ENCODE measurements around the gene HJV.
A peak's percentile ranks its signal among the peaks of the same experiment; 100 is the strongest.

HJV gene

DNA sequence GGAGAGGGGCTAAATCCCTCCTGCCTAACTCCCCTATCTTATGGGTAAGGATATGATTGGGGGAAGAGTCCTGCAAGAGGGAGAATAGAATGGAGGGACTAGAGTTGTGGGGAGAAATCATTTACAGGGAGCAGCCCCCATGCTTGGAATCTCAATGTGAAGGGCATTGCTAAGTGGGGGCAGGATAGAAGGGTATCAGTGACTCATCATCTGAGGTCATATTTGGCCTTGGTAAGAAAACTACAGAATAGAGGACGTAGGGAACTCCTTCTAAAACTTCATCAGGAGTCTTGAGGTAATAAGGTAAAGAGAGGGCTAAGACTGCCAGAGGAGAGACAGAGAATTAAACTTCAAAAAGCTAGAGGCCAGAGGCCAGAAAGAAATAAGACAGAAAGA is 487 bp downstream of the HJV start:
- Histone ChIP-seq H3K4me1 (ENCODE audit: low read depth, poor library complexity, severe bottlenecking) (peaks cover 7% of the 10 kb centered on the region), H4K20me1 (ENCODE audit: insufficient read depth) (no peaks in the 10 kb centered on the region), H3K27me3 (ENCODE audit: insufficient read depth, low read depth) (no peaks in the 10 kb centered on the region), H3K27ac (no peak overlapping the region), H2AFZ (ENCODE audit: low read depth) (no peak overlapping the region), H3K4me3 (IDR thresholded peaks at IDR 0.05; ENCODE audit: insufficient read depth, low read depth, low read length) (no peak overlapping the region), H3K79me2 (ENCODE audit: insufficient read depth, low read depth) (no peaks in the 10 kb centered on the region), H3K4me2 (no peak overlapping the region), H3K9ac (no peak overlapping the region), H3K36me3 (ENCODE audit: insufficient read depth) (no peaks in the 10 kb centered on the region)
- TF ChIP-seq, protein P1, sequence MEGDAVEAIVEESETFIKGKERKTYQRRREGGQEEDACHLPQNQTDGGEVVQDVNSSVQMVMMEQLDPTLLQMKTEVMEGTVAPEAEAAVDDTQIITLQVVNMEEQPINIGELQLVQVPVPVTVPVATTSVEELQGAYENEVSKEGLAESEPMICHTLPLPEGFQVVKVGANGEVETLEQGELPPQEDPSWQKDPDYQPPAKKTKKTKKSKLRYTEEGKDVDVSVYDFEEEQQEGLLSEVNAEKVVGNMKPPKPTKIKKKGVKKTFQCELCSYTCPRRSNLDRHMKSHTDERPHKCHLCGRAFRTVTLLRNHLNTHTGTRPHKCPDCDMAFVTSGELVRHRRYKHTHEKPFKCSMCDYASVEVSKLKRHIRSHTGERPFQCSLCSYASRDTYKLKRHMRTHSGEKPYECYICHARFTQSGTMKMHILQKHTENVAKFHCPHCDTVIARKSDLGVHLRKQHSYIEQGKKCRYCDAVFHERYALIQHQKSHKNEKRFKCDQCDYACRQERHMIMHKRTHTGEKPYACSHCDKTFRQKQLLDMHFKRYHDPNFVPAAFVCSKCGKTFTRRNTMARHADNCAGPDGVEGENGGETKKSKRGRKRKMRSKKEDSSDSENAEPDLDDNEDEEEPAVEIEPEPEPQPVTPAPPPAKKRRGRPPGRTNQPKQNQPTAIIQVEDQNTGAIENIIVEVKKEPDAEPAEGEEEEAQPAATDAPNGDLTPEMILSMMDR (conservative IDR thresholded peaks at IDR 0.05; ENCODE audit: low read depth, low read length) = no peak

DNA sequence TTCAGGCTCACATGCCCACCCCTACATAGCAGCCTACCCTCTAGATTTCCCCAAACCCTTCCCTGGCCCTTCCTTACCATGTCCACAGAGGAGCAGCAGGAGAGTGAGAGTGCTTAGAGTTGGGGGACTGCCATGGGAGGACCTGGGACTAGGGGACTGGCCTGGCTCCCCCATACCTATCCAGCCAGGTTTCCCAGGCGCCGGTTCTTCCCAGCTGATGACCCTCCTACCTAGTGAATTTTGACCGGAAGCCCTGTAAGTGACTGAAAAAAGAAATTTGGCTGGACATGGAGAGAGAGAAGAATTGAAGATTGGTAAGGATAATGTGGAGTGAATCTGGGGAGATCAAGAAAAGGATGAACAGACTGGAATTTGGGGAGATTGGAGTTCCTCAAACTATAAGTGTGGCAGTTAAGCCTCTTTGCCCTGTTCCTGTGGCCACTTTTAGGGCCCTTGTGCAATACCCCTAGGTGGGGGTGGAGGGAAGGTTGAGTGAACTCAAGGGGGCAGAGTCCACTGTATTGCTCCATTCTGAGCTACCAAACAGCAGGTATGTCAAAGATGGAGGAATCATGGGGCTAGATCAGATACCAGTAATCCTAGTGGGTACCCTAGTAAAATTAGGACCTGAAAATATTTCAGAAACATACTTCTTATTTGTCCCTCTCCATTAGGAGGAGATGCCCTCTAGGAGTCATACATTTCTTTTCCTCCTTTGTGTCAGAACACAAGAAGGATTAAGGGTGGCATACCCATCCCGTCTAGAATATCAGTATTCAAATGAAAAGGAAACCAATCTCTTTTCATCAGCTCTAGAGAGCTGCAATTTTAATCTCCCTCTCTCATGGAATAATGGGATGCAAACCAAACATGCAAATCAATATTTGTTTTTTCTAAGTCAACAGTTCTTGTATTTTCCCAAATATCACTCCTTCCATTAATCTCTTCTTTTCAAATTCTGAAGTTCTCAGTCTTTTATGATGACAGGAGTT is 1.2 kb downstream of the HJV start:
- Histone ChIP-seq H3K36me3 (ENCODE audit: insufficient read depth) (no peaks in the 10 kb centered on the region), H2AFZ (ENCODE audit: low read depth) (no peak overlapping the region), H3K4me2 (no peak overlapping the region), H4K20me1 (ENCODE audit: insufficient read depth) (no peaks in the 10 kb centered on the region), H3K4me1 (ENCODE audit: low read depth, poor library complexity, severe bottlenecking) (peaks cover under 1% of the 10 kb centered on the region), H3K27ac (no peak overlapping the region), H3K27me3 (ENCODE audit: insufficient read depth, low read depth) (no peaks in the 10 kb centered on the region), H3K79me2 (ENCODE audit: insufficient read depth, low read depth) (no peaks in the 10 kb centered on the region), H3K4me3 (IDR thresholded peaks at IDR 0.05; ENCODE audit: insufficient read depth, low read depth, low read length) (no peak overlapping the region), H3K9ac (no peak overlapping the region)
- TF ChIP-seq, protein P1 (conservative IDR thresholded peaks at IDR 0.05; ENCODE audit: low read depth, low read length) = peak; percentile 30

DNA sequence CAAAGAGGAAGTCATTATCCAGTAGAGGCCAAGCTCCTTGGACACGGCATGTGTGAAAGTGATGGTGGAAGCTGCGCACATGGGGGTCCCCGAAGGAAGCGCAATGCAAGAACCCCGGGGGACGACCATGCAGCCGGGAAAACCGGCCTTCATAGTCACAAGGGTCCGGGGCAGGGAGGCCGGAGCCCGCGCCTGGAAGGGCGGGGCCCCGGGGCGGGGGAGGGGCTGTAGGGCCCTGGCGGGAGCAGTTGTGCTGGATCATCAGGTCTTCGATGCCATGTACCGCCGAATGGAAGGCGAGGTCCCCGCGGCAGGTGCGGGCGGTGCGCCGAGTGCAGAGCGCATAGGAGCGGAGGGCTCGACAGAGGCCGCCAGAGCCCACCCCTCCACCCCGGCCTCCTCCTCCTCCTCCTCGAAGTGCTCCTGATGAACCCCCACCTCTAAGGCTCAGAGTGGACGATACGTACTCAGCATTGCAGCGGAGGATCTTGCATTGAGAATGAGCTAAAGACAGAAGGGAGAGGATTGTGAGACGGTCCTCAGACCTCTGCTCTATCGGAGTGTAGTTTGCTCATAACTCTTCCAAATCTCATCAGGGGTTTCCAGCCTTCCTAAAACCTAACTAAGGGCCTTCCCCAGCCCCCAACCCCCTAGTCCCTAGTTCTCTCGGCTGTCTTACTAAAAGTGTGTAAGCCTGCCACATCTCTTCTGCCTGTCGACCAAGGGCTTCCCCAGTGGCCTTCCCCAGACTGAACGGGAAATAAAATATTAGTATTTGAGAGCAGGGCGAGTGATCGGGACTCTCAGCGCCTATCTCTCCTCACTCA is 2.1 kb downstream of the HJV start:
- Histone ChIP-seq H3K9ac (no peak overlapping the region), H3K79me2 (ENCODE audit: insufficient read depth, low read depth) (no peaks in the 10 kb centered on the region), H3K36me3 (ENCODE audit: insufficient read depth) (no peaks in the 10 kb centered on the region), H3K4me3 (IDR thresholded peaks at IDR 0.05; ENCODE audit: insufficient read depth, low read depth, low read length) (no peak overlapping the region), H3K27ac (no peak overlapping the region), H3K4me1 (ENCODE audit: low read depth, poor library complexity, severe bottlenecking) (no peaks in the 10 kb centered on the region), H2AFZ (ENCODE audit: low read depth) (no peak overlapping the region), H4K20me1 (ENCODE audit: insufficient read depth) (no peaks in the 10 kb centered on the region), H3K27me3 (ENCODE audit: insufficient read depth, low read depth) (no peaks in the 10 kb centered on the region), H3K4me2 (no peak overlapping the region)
- TF ChIP-seq, protein P1 (conservative IDR thresholded peaks at IDR 0.05; ENCODE audit: low read depth, low read length) = no peak

DNA sequence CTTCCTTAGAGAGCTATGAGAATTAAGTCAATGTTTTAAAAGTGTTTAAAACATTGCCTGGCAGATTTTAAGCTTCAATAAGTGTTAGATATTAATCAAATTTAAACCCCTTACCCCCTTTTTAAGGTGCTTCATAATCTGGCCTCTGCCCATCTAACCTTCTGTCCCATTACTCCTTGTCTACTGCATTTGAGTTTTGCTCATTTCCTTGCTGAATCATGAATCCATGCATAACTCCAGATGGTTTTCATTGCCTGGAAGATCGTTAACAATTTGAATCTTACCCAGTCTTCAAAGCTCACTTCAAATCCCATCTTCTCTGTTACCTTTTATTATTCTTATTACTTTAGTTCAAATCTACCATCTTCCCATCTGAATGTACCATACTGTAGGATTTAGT is 4.6 kb downstream of the HJV start:
- Histone ChIP-seq H3K27ac (no peak overlapping the region), H3K4me2 (no peak overlapping the region), H3K36me3 (ENCODE audit: insufficient read depth) (no peaks in the 10 kb centered on the region), H2AFZ (ENCODE audit: low read depth) (no peak overlapping the region), H3K79me2 (ENCODE audit: insufficient read depth, low read depth) (no peaks in the 10 kb centered on the region), H3K9ac (no peak overlapping the region), H3K27me3 (ENCODE audit: insufficient read depth, low read depth) (no peaks in the 10 kb centered on the region), H4K20me1 (ENCODE audit: insufficient read depth) (no peaks in the 10 kb centered on the region), H3K4me3 (IDR thresholded peaks at IDR 0.05; ENCODE audit: insufficient read depth, low read depth, low read length) (no peak overlapping the region), H3K4me1 (ENCODE audit: low read depth, poor library complexity, severe bottlenecking) (peaks cover 7% of the 10 kb centered on the region)
- TF ChIP-seq, protein P1 (conservative IDR thresholded peaks at IDR 0.05; ENCODE audit: low read depth, low read length) = no peak

Measured in KMS-11 (cell line).